Aortic smooth muscle cell (primary cell): Measurements from ENCODE around the gene MNAT1. TPM values are rescaled to one million over a fixed set of nuclear protein-coding genes. Genes with fewer than 3 reads are reported as not detected.

ENCODE experiments used
- total RNA-seq: library from RNA; depleted of rRNA; stranded (reverse); fragments of >200 nt; gene quantifications from 2 replicates; pipeline ENCODE4 v1.2.3, GENCODE V29; 2014

MNAT1 gene
- 38.8 and 51.9 TPM in 2 replicates for total RNA-seq

GRCh38 chr14:60734465-60735242, at the start of gene MNAT1:
Gene MNAT1, plus strand, starts transcription at chr14:60734761. Its CDS starts 102 bp downstream, at chr14:60734863.

GRCh38 chr14:60723907-60724618, 10.5 kb upstream of the MNAT1 start, which contains the start of gene SIX4:
Gene SIX4, minus strand, starts transcription at chr14:60724351. Its CDS starts 277 bp downstream, at chr14:60724074.

GRCh38 chr14:60980811-60981632, 246.5 kb downstream of the MNAT1 start, which contains the start of the genes SLC38A6 and TRMT5:
Gene SLC38A6, plus strand, starts transcription at chr14:60981245. Its CDS starts 33 bp downstream, at chr14:60981278.
Gene TRMT5, minus strand, starts transcription at chr14:60981079. Its CDS starts 106 bp downstream, at chr14:60980973.

Other genes starting within 250 kb of the MNAT1 start
- not detected in 2 replicates for gene C14orf39, start 248.7 kb upstream of the MNAT1 start, total RNA-seq
- gene SIX6, start 225.6 kb upstream of the MNAT1 start, total RNA-seq, result not detected in 2 replicates
- gene SIX1, start 85.3 kb upstream of the MNAT1 start, total RNA-seq, result 0.68 and 0.79 TPM in 2 replicates
- gene SIX4, start 10.4 kb upstream of the MNAT1 start, total RNA-seq, result 5.2 and 5.3 TPM in 2 replicates
- 11.1 and 13.5 TPM in 2 replicates for gene TRMT5, start 246.3 kb downstream of the MNAT1 start, total RNA-seq
- gene SLC38A6, start 246.5 kb downstream of the MNAT1 start, total RNA-seq, result 40.7 and 52.2 TPM in 2 replicates